Hepatocyte (in vitro differentiated cells): ENCODE results near the gene CUL1. TPM values are rescaled to one million over a fixed set of nuclear protein-coding genes. Genes with fewer than 3 reads are reported as not detected.

ENCODE experiments used
- DNase-seq: peaks from one replicate; pipeline ENCODE4 v3.0.0-alpha.2; 2016; ENCODE audit warnings: low spot score
- H2AFZ ChIP-seq: fragments of 200-600 bp; sonication (generic); 2 replicates; pipeline ENCODE4 v1.6.0; 2016; ENCODE audit warnings: antibody characterized with exemption, mild to moderate bottlenecking
- H3K27ac ChIP-seq: fragments of 200-600 bp; sonication (generic); 2 replicates; pipeline ENCODE4 v1.5.1; 2016; ENCODE audit warnings: mild to moderate bottlenecking
- H3K27me3 ChIP-seq: fragments of 200-600 bp; sonication (generic); 2 replicates; pipeline ENCODE4 v1.6.1; 2016
- H3K36me3 ChIP-seq: fragments of 200-600 bp; sonication (generic); replicated peaks from 2 replicates; pipeline ENCODE4 v1.5.1; 2016; ENCODE audit warnings: low read depth; ENCODE audit not compliant: insufficient read depth
- H3K4me1 ChIP-seq: fragments of 200-600 bp; sonication (generic); 2 replicates; pipeline ENCODE4 v1.5.1; 2016; ENCODE audit warnings: mild to moderate bottlenecking, moderate library complexity; ENCODE audit not compliant: insufficient read depth
- H3K4me2 ChIP-seq: fragments of 200-600 bp; sonication (generic); 2 replicates; pipeline ENCODE4 v1.6.0; 2016
- H3K4me3 ChIP-seq: fragments of 200-600 bp; sonication (generic); 2 replicates; pipeline ENCODE4 v1.5.1; 2016; ENCODE audit warnings: mild to moderate bottlenecking
- H3K79me2 ChIP-seq: fragments of 200-600 bp; sonication (generic); 2 replicates; pipeline ENCODE4 v1.6.0; 2017; ENCODE audit warnings: mild to moderate bottlenecking
- H3K9me2 ChIP-seq: fragments of 200-600 bp; sonication (generic); replicated peaks from 2 replicates; pipeline ENCODE4 v1.6.0; 2017; ENCODE audit warnings: mild to moderate bottlenecking; ENCODE audit not compliant: insufficient read depth
- H3K9me3 ChIP-seq: fragments of 200-600 bp; sonication (generic); 2 replicates; pipeline ENCODE4 v1.5.1; 2016; ENCODE audit warnings: low read depth, mild to moderate bottlenecking
- H4K20me1 ChIP-seq: fragments of 200-600 bp; sonication (generic); 2 replicates; pipeline ENCODE4 v1.6.0; 2016; ENCODE audit warnings: mild to moderate bottlenecking; ENCODE audit not compliant: insufficient read depth, poor library complexity, severe bottlenecking
- EZH2 ChIP-seq: fragments of 200-600 bp; sonication (generic); IDR thresholded peaks from 2 replicates; pipeline ENCODE4 v1.6.1; 2016; ENCODE audit warnings: antibody characterized with exemption, mild to moderate bottlenecking, borderline replicate concordance
- EZH2phosphoT487 ChIP-seq: fragments of 200-600 bp; sonication (generic); IDR thresholded peaks from one replicate; pipeline ENCODE4 v1.6.1; 2018; ENCODE audit warnings: antibody characterized with exemption, mild to moderate bottlenecking, low read depth, moderate library complexity; ENCODE audit not compliant: unreplicated experiment, severe bottlenecking
- WGBS: methylation state at CpG from one replicate; pipeline ENCODE4 v1.1.6; 2016; ENCODE audit warnings: low lambda C conversion rate; ENCODE audit errors: missing lambda C conversion rate; 5-methylcytosine and 5-hydroxymethylcytosine counted together
- polyA plus RNA-seq: library from polyadenylated mRNA; unstranded; fragments of >200 nt; fragmentation: Nextera tagmentation; extraction: Ambion mirVana; gene quantifications from 2 replicates; pipeline ENCODE4 v1.2.1, GENCODE V29; 2016
- total RNA-seq: library from RNA; depleted of rRNA; stranded (reverse); fragments of >200 nt; gene quantifications from 2 replicates; pipeline ENCODE4 v1.2.3, GENCODE V29; 2014
- TF ChIP-seq, protein P1 (sequence below): fragments of 200-600 bp; sonication (generic); IDR thresholded peaks from 2 replicates; pipeline ENCODE4 v1.5.1; 2016; ENCODE audit warnings: antibody characterized with exemption, mild to moderate bottlenecking; ENCODE audit not compliant: poor library complexity

CUL1 gene
- total and polyA plus RNA-seq, 2 experiments from 2014 or later, result 56.7 to 68.4 TPM

DNA sequence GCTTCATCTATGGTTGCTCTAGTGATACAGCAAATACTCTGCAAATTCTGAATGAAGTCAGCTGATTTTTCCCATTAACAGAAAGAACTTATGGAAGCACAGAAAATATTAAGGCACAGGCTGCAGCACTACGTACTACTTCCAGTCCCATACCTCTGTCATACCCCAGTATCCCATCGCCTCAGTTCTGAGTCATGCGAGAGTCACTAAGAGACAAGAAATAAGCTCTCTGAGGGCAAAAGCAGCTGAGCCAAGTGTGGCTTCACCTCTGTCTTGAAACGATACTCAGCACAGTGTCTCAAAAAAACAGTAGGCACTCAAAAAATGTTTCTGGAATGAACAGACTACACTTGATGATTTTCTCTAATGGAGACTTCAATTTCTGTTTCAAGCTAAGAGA, 137.2 kb downstream of the CUL1 start:
- Histone ChIP-seq H3K4me1 (no peaks in the 10 kb centered on the region), H3K4me2 (no peak overlapping the region), H3K36me3 (no peaks in the 10 kb centered on the region), H3K9me2 (no peaks in the 10 kb centered on the region), H3K27ac (no peak overlapping the region), H3K9me3 (no peaks in the 10 kb centered on the region), H2AFZ (no peak overlapping the region), H4K20me1 (no peaks in the 10 kb centered on the region), H3K79me2 (peaks cover 40% of the 10 kb centered on the region), H3K27me3 (no peaks in the 10 kb centered on the region), H3K4me3 (no peak overlapping the region)
- no peak for DNase-seq
- no peak for TF ChIP-seq EZH2
- TF ChIP-seq, protein P1, sequence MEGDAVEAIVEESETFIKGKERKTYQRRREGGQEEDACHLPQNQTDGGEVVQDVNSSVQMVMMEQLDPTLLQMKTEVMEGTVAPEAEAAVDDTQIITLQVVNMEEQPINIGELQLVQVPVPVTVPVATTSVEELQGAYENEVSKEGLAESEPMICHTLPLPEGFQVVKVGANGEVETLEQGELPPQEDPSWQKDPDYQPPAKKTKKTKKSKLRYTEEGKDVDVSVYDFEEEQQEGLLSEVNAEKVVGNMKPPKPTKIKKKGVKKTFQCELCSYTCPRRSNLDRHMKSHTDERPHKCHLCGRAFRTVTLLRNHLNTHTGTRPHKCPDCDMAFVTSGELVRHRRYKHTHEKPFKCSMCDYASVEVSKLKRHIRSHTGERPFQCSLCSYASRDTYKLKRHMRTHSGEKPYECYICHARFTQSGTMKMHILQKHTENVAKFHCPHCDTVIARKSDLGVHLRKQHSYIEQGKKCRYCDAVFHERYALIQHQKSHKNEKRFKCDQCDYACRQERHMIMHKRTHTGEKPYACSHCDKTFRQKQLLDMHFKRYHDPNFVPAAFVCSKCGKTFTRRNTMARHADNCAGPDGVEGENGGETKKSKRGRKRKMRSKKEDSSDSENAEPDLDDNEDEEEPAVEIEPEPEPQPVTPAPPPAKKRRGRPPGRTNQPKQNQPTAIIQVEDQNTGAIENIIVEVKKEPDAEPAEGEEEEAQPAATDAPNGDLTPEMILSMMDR, result no peak
- TF ChIP-seq EZH2phosphoT487, result no peak
- 96% methylated on average over 4 of the region's 4 CpGs for WGBS

DNA sequence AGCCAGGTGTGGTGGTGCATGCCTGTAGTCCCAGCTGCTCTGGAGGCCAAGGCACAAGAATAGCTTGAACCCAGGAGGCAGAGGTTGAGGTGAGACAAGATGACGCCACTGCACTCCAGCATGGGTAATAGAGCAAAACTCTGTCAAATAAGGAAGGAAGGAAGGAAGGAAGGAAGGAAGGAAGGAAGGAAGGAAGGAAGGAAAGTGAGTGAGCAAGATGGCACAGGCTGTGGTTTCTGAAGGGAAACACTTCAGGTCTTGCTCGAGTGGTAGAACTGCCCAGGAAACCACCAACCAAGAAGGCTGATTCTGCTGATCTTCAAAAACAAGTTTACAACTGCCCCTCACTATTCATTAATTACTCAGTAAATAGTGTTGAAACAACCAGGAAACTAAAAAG, 140.2 kb downstream of the CUL1 start:
- H3K36me3 ChIP-seq, result no peaks in the 10 kb centered on the region
- H3K4me1 ChIP-seq, result no peaks in the 10 kb centered on the region
- no peaks in the 10 kb centered on the region for H4K20me1 ChIP-seq
- no peak for TF ChIP-seq EZH2
- TF ChIP-seq, protein P1, result no peak
- no peak for DNase-seq
- no peak overlapping the region for H3K4me3 ChIP-seq
- H3K9me2 ChIP-seq, result no peaks in the 10 kb centered on the region
- 96% methylated on average over 2 of the region's 2 CpGs for WGBS
- H3K4me2 ChIP-seq, result no peak overlapping the region
- no peak overlapping the region for H3K27ac ChIP-seq
- H3K9me3 ChIP-seq, result no peaks in the 10 kb centered on the region
- H2AFZ ChIP-seq, result no peak overlapping the region
- no peaks in the 10 kb centered on the region for H3K27me3 ChIP-seq
- H3K79me2 ChIP-seq, result peaks cover 29% of the 10 kb centered on the region

DNA sequence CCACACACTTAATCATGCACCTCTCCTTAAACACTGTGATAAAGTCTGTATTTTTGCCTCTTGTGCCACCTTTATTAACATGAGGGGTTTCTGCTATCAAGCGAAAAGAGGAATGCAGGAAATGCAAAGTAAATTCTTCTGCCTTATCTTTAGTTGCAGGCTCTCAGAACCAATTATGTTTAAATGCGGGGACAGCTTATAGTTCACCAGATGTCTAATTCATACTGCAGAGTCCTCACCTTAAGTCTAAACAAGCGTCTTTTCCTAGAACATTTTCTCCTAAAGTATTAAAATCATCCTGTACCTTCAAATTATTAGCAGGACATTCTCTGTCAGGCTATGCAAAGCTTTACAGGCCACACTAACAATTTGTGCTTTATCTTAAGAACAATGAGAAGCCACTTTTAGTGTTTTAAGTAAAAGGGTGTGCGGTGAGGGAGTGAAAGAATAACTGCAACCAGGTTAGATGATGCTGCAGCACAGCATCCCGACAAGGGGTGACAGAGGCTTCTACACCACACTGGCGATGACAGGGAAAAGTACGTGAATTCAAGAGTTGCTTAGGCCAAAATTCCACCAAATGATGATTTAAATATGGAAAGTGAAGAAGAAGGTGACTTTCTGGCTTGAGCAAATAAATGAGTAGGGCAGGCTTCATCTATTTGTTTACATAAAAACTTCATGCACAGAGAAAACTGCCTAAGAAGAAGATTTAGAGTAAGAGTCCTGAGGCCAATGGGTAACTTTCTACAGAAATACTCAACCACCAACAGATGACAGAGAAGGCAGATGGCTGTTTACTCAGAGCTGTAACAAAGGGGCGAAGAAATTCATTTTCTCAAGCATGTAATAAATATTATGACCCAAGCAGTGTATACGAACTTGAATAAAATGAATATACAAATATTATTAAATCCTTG, 149.4 kb downstream of the CUL1 start:
- no peaks in the 10 kb centered on the region for H3K36me3 ChIP-seq
- H3K27ac ChIP-seq, result no peak overlapping the region
- no peaks in the 10 kb centered on the region for H4K20me1 ChIP-seq
- H3K79me2 ChIP-seq, result peaks cover 57% of the 10 kb centered on the region
- H3K9me2 ChIP-seq, result no peaks in the 10 kb centered on the region
- no peaks in the 10 kb centered on the region for H3K9me3 ChIP-seq
- no peak overlapping the region for H2AFZ ChIP-seq
- H3K4me3 ChIP-seq, result no peak overlapping the region
- peaks cover 8% of the 10 kb centered on the region for H3K4me1 ChIP-seq
- peak overlapping the region; percentile 20 for H3K4me2 ChIP-seq
- 68% methylated on average over 9 of the region's 9 CpGs for WGBS
- no peak for DNase-seq
- TF ChIP-seq, protein P1, result no peak
- H3K27me3 ChIP-seq, result no peaks in the 10 kb centered on the region
